T-helper 22 cell (primary cell): ENCODE data around the gene SCLY.
"Not testable (repeated sequence)": the region's sequence is repeated elsewhere in the genome, so short reads cannot be mapped to it uniquely, and the experiment has no call there.

ENCODE experiments used
- DNase-seq: peaks from one replicate; pipeline ENCODE4 v3.0.0-alpha.2; 2020; ENCODE audit warnings: low read depth

The SCLY gene

GRCh38 chr2:238060542-238061314, at the start of gene SCLY:
Gene SCLY, plus strand, starts transcription at chr2:238061001. Its CDS starts 54 bp downstream, at chr2:238061055.
- DNase-seq = peak; percentile 94

- DNase-seq = no peak
These were observed 47.0 kb upstream of the SCLY start for GRCh38 chr2:238013806-238014205.

GRCh38 chr2:238015705-238016104, 45.1 kb upstream of the SCLY start:
- no peak for DNase-seq

GRCh38 chr2:238016526-238016925, 44.3 kb upstream of the SCLY start:
- no peak for DNase-seq

- no peak for DNase-seq
These were observed 40.8 kb upstream of the SCLY start for GRCh38 chr2:238019962-238020361.

GRCh38 chr2:238020816-238021215, 40.0 kb upstream of the SCLY start:
- no peak for DNase-seq

- DNase-seq = no peak
These were observed 39.5 kb upstream of the SCLY start for GRCh38 chr2:238021327-238021726.

- DNase-seq = no peak
These were observed 38.1 kb upstream of the SCLY start for GRCh38 chr2:238022594-238023157.

GRCh38 chr2:238023608-238024007, 37.2 kb upstream of the SCLY start:
- DNase-seq = no peak

GRCh38 chr2:238024986-238025385, 35.8 kb upstream of the SCLY start:
- no peak for DNase-seq

GRCh38 chr2:238025741-238026360, 35.0 kb upstream of the SCLY start:
- DNase-seq = no peak

GRCh38 chr2:238027058-238027457, 33.7 kb upstream of the SCLY start:
- no peak for DNase-seq

GRCh38 chr2:238027591-238028415, 33.0 kb upstream of the SCLY start:
- DNase-seq = no peak

GRCh38 chr2:238029853-238030252, 30.9 kb upstream of the SCLY start:
- no peak for DNase-seq

- no peak for DNase-seq
These were observed 30.2 kb upstream of the SCLY start for GRCh38 chr2:238030422-238031155.

GRCh38 chr2:238031751-238032150, 29.1 kb upstream of the SCLY start:
- DNase-seq = no peak

GRCh38 chr2:238032755-238033337, 28.0 kb upstream of the SCLY start:
- no peak for DNase-seq

GRCh38 chr2:238033991-238034390, 26.8 kb upstream of the SCLY start:
- DNase-seq = not testable (repeated sequence)

GRCh38 chr2:238038203-238038602, 22.6 kb upstream of the SCLY start:
- no peak for DNase-seq

- DNase-seq = no peak
These were observed 21.6 kb upstream of the SCLY start for GRCh38 chr2:238039151-238039550.

- no peak for DNase-seq
These were observed 20.8 kb upstream of the SCLY start for GRCh38 chr2:238039985-238040384.
